Stomach (tissue), 4 donors: ENCODE data around the gene UBFD1.

Experiments used
- CTCF ChIP-seq, 7 experiments: fragments of 450-650 bp in 4 of 7; fragments of 200-600 bp in 3 of 7; sonication (generic) in 3 of 7; IDR thresholded peaks; one replicate each; pipeline ENCODE4 v1.5.1; 2016 to 2019; ENCODE audit warnings: antibody characterized with exemption in 7 of 7, control low read depth in 2 of 7, mild to moderate bottlenecking in 1 of 7
- EP300 ChIP-seq: sonication (generic); formaldehyde crosslinking; IDR thresholded peaks from one replicate; pipeline ENCODE4 v1.6.1; 2017; ENCODE audit warnings: antibody characterized with exemption
- POLR2A ChIP-seq, 4 donors: fragments of 450-650 bp; IDR thresholded peaks; one replicate each; pipeline ENCODE4 v1.6.1; 2016; ENCODE audit warnings: antibody characterized with exemption in 4 of 4, control low read depth in 2 of 4, mild to moderate bottlenecking in 1 of 4, moderate library complexity in 1 of 4
- POLR2AphosphoS5 ChIP-seq, 3 donors: sonication (generic); formaldehyde crosslinking; IDR thresholded peaks; one replicate each; pipeline ENCODE4 v1.6.1; 2016; ENCODE audit warnings: antibody characterized with exemption in 3 of 3

GRCh38 chr16:23523321-23523720, 34.2 kb upstream of the UBFD1 start:
- TF ChIP-seq CTCF (IDR thresholded peaks at IDR 0.05) (no peak), POLR2A (IDR thresholded peaks at IDR 0.05) (no peak), EP300 (no peak), POLR2AphosphoS5 (IDR thresholded peaks at IDR 0.05) (no peak)
